PFSK-1 (cell line): ENCODE data around the gene RNF14. TPM values are rescaled to one million over a fixed set of nuclear protein-coding genes. Genes with fewer than 3 reads are reported as not detected.

Experiments
- FOXP2 ChIP-seq: optimal IDR thresholded peaks from 2 replicates; pipeline ENCODE3; 2011; ENCODE audit warnings: borderline replicate concordance, control low read depth, inconsistent platforms; ENCODE audit not compliant: insufficient read depth; ENCODE audit errors: extremely low read length, extremely low read depth
- POLR2AphosphoS5 ChIP-seq: IDR thresholded peaks from 2 replicates; pipeline ENCODE4 v1.6.1; 2012; ENCODE audit warnings: low read depth, mild to moderate bottlenecking, control low read depth, low read length, moderate library complexity
- SIN3A ChIP-seq: IDR thresholded peaks from 2 replicates; pipeline ENCODE4 v1.6.1; 2012; ENCODE audit warnings: mild to moderate bottlenecking, low read length, moderate library complexity, borderline replicate concordance; ENCODE audit not compliant: insufficient read depth
- TAF1 ChIP-seq: IDR thresholded peaks from 2 replicates; pipeline ENCODE4 v1.6.1; 2012; ENCODE audit warnings: low read length, control low read depth, borderline replicate concordance; ENCODE audit not compliant: insufficient read depth
- polyA plus RNA-seq: library from polyadenylated mRNA; unstranded; fragments of >200 nt; gene quantifications from one replicate; pipeline ENCODE4 v1.2.1, GENCODE V29; 2012; ENCODE audit warnings: low read depth, missing spikeins; ENCODE audit not compliant: insufficient read length
- TF ChIP-seq, protein P1 (sequence below), 2 experiments: IDR thresholded peaks; 2 replicates each; pipeline versions ENCODE4 v1.6.1 to v1.8.0; 2011 to 2012; ENCODE audit warnings: low read depth in 2 of 2, low read length in 2 of 2, control low read depth in 1 of 2, inconsistent platforms in 1 of 2, mild to moderate bottlenecking in 1 of 2, moderate library complexity in 1 of 2; ENCODE audit not compliant: insufficient read depth in 1 of 2

The RNF14 gene, protein sequence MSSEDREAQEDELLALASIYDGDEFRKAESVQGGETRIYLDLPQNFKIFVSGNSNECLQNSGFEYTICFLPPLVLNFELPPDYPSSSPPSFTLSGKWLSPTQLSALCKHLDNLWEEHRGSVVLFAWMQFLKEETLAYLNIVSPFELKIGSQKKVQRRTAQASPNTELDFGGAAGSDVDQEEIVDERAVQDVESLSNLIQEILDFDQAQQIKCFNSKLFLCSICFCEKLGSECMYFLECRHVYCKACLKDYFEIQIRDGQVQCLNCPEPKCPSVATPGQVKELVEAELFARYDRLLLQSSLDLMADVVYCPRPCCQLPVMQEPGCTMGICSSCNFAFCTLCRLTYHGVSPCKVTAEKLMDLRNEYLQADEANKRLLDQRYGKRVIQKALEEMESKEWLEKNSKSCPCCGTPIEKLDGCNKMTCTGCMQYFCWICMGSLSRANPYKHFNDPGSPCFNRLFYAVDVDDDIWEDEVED
- 36.9 TPM for polyA plus RNA-seq

DNA sequence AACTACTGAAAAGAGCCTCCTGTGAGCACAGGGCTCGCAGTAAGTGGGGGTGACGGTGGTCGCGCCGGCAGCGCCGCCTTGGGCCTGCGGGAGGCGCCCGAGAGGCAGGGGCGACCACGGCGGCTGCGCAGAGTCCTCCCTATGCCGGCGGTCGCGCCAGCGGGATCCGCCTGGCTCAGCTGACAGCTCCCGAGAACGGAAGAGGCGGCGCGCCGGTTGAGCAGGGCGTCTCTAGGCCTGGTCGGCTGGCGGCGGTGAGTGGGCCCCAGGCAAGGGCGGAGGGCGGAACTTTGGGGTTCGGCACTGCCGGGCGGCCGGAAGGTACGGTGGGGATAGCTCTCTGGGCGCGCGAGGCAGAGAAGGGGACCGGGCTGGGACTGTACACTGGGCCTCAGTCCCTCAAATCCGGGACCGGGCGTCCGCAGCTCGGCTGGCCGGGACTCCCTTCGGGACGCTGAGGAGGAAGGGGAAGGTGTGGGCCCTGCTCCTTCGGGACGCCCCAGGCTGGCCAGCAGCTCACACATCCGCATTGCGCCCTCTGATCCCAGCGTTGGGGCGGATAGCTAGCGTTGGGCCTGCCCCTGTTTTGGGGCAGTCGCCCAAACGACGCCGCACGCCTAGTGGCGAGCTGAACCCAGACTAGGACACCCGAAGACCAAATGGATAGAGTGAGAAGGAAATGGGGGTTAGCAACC, at the start of gene RNF14:
Gene RNF14 (plus strand): TSS at position 192 of the 695 bp plus-strand sequence. CDS start 4,484 bp downstream, outside the sequence.
- TF ChIP-seq FOXP2 (peak; percentile 79), POLR2AphosphoS5 (peak; percentile 85), SIN3A (peak; percentile 69; the same call in 1 of the 2 replicates), TAF1 (no peak)
- TF ChIP-seq, protein P1, sequence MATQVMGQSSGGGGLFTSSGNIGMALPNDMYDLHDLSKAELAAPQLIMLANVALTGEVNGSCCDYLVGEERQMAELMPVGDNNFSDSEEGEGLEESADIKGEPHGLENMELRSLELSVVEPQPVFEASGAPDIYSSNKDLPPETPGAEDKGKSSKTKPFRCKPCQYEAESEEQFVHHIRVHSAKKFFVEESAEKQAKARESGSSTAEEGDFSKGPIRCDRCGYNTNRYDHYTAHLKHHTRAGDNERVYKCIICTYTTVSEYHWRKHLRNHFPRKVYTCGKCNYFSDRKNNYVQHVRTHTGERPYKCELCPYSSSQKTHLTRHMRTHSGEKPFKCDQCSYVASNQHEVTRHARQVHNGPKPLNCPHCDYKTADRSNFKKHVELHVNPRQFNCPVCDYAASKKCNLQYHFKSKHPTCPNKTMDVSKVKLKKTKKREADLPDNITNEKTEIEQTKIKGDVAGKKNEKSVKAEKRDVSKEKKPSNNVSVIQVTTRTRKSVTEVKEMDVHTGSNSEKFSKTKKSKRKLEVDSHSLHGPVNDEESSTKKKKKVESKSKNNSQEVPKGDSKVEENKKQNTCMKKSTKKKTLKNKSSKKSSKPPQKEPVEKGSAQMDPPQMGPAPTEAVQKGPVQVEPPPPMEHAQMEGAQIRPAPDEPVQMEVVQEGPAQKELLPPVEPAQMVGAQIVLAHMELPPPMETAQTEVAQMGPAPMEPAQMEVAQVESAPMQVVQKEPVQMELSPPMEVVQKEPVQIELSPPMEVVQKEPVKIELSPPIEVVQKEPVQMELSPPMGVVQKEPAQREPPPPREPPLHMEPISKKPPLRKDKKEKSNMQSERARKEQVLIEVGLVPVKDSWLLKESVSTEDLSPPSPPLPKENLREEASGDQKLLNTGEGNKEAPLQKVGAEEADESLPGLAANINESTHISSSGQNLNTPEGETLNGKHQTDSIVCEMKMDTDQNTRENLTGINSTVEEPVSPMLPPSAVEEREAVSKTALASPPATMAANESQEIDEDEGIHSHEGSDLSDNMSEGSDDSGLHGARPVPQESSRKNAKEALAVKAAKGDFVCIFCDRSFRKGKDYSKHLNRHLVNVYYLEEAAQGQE (IDR thresholded peaks at IDR 0.05; ENCODE audit: insufficient read depth in 1 of 2, low read depth in 2 of 2, low read length in 2 of 2) = peak; percentile 35 to 44; a peak in 1 of 4 replicates

DNA sequence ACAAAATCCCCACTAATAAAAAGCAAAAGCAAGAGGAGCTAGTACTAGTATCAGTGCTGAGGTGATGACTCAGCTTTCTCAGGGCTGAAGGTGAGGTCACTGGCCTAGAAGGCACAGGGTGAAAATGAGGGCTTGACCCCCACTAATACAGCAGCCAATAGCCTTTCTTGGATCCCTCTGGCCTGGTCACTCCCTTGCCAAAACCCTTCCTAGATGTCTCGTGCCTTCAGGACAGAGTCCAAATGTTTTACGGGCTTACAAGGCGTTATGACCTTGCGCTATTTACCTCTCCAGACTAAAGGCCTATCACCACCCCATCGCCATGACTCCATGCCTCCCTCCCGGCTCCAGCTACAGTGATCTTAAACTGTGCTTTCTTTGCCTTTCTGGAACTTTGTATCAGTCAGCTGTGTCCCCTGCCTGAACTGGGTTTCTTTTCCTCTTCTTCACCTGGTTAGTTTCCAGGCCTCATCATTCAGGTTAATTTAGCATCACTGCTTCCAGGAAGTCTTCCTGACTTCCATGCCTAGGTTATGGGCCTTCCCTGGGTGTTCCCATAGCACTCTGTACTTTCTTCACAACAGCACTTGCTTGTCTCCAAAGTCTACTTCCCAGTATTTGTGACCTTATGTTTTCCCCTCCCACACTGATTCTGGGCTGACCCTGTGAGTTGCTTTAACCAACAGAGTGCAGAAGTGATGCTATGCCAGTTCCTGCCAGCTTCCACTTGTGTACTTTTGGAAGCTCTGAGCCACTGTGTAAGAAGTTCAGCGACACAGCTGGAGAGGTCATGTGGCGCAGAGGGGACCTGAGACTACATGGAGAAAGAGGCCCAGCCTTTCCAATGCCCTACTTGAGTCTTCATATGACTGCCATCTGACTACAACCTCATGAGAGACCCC, 49.4 kb upstream of the RNF14 start:
- TF ChIP-seq TAF1 = no peak
- TF ChIP-seq, protein P1 (IDR thresholded peaks at IDR 0.05; ENCODE audit: insufficient read depth in 1 of 2, low read depth in 2 of 2, low read length in 2 of 2) = no peak
- no peak for TF ChIP-seq POLR2AphosphoS5
- TF ChIP-seq SIN3A = no peak
- no peak for TF ChIP-seq FOXP2

DNA sequence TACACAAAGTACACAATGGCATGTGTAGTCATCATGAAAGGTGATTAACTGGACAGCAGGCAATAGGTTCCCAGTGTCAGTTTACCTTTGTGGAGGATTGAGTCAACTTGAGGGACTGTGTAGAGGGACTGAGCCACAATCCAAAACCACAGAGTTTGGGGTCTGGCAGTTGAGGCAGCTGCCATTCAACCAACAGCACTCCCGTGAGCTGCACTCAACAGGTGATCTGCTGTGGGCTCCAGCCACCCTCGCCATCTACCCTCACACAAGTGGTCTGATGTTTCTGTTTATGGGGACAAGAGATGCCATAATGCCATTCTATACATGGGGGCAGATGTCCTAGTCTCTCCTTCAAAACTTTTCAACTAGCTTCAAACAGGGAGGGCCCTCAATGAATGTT, 48.1 kb upstream of the RNF14 start:
- TF ChIP-seq TAF1 (no peak), POLR2AphosphoS5 (no peak), SIN3A (no peak), FOXP2 (no peak)
- TF ChIP-seq, protein P1 (IDR thresholded peaks at IDR 0.05; ENCODE audit: insufficient read depth in 1 of 2, low read depth in 2 of 2, low read length in 2 of 2) = no peak

DNA sequence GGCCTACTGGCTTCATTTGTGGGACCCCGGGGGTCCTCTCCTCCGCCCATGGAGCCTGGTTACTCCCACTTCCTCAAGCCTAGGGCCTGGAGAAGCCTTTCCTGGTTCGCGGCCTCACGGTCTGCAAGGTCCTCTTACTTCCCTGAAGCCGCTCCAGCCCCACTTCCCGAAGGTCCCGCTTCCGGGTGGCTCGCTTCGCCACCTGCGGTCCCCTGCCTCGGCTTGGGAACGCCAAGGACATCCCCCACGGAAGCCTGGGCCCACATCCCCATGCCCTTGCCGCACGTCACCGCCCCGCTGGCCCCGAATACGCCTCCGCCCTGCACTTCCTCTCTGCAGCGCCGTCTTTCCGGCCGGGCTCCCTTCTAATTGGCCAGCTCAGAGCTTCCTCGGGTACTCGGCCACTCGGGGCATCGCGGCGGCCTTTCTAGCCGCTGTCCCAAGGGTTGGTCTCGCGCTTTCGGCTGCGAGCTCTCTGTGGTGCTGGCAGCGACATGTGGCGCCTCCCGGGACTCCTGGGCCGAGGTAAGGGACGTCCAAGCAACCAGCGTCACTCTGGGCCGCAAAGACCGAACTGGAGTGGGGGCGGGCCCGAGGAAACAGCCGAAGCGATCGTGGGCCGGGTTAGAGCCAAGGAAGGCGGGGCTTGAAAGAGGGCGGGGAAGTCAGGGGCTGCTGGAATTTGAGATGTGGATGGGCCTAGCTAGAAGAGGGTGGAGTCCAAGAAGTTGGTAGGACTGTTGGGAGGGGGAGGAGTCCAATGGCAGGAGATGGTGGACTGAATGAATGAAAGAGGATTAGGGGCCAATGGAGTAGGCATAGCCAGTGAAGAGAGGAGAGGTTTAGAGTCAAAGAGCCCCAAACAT, 45.2 kb upstream of the RNF14 start, which contains the start of gene DELE1:
Gene DELE1 (plus strand): TSS at position 424 of the 866 bp plus-strand sequence. CDS start 71 bp downstream, at position 495.
- TF ChIP-seq, protein P1 (IDR thresholded peaks at IDR 0.05; ENCODE audit: insufficient read depth in 1 of 2, low read depth in 2 of 2, low read length in 2 of 2) = no peak
- peak; percentile 97 for TF ChIP-seq POLR2AphosphoS5
- 0 out of 2 replicates have a peak, but pooled peaks have one; percentile 31 for TF ChIP-seq SIN3A
- TF ChIP-seq FOXP2 = peak; percentile 81
- no peak; the same call in 1 of the 2 replicates for TF ChIP-seq TAF1
